Effector CD8-positive, alpha-beta T cell (primary cell): ENCODE data around the gene YDJC.
"Not testable (repeated sequence)": the region's sequence is repeated elsewhere in the genome, so short reads cannot be mapped to it uniquely, and the experiment has no call there.

Experiments used
- DNase-seq: peaks from one replicate; lab custom pipeline; 2025; lab: John Stamatoyannopoulos, UW

The YDJC gene

DNA sequence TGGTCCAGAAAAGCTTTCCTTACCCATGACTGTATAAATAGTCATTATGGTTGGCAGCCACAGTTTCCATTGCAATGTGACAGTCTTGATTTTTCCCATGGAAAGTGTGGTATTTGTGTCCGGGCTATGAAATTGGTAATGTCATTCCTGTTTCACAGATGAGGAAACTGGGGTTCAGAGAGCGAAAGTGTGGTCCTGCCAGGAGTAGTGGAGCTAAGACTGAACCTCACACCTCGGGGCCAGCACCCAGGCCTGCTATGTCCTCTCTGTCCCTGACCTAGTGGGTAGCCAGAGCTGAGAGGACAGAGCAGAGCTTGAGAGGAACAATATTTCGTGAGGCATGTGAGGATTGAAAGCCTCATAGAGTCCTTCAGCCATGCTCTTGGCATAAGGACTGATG is 1.2 kb upstream of the YDJC start:
- DNase-seq: no peak

DNA sequence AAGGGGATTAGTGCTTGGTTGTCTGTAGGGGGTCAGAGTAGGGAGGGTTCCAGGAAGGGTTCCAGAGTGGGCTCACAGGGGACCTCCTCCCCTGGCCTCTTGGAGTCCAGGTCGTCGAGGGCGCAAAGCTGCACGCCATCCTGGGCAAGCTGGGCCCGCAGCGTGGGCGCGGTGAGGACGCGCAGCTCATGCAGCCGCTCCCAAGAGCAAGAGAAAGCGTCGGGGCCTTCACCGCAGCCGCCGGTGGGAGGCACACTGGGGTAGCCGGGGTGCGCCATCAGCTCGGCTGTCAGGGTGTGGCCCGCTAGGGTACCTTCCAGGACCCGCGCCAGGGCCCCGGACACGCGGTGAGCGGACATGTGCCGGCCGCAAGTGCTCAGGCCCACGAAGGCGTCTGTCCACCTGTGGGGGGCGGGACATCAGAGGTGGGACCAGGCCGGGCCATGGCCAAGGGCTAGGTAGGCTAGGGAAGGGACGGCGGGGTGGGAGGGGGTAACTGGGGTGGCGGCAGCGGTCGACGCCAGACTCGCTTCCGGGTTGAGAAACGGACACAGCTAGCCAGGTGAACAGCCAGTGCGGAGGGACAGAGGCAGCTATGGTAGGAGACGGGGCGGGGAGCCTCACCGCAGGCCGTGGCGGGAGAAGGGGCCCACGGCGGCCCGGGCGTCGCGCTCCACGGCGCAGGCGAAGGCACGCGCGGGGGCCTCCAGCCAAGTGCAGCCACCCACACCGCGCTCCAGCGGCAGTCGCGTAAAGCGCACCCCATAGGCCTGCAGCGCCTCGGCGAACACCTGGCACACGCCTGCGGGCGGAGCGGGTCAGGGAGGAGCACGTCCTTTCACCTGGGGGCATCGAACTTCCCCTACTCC is 1.2 kb downstream of the YDJC start:
- DNase-seq: no peak

DNA sequence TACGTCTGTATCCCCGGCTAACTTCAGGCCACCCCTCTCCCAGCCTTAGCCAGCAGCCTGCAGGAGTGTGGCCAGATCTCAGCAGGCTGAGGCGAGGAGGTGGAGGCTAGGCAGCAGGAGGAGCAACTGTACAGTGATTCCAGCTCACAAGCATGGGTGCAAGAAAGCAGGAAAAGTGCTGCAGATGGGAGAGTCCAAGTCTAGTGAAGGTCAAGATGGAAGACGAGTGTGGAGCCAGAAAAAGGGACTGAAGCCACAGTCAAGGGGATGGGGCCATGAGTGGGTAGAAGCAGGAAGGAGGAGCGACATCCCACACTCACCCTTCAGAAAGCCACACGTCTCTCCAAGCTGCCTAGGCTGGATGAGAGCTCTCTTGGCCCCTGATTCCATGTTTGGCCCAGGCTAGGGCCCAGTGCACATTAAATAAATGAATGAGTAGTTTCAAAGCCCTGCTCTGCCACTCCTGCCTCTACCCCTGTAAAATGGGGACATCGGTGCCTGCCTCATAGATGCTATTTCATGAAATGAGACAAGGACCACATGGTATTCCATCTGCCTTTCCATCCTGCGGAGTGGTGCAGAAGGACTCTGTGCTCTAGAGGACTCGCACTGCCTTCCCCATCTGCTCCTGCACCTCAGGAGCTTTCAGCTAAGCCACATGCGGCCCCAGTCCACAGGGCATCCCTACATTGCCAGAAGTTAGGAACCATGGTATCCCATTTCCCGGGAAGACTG is 2.9 kb downstream of the YDJC start:
- DNase-seq: no peak

GRCh38 chr22:21626073-21626734 is 3.6 kb downstream of the YDJC start:
- DNase-seq: no peak

DNA sequence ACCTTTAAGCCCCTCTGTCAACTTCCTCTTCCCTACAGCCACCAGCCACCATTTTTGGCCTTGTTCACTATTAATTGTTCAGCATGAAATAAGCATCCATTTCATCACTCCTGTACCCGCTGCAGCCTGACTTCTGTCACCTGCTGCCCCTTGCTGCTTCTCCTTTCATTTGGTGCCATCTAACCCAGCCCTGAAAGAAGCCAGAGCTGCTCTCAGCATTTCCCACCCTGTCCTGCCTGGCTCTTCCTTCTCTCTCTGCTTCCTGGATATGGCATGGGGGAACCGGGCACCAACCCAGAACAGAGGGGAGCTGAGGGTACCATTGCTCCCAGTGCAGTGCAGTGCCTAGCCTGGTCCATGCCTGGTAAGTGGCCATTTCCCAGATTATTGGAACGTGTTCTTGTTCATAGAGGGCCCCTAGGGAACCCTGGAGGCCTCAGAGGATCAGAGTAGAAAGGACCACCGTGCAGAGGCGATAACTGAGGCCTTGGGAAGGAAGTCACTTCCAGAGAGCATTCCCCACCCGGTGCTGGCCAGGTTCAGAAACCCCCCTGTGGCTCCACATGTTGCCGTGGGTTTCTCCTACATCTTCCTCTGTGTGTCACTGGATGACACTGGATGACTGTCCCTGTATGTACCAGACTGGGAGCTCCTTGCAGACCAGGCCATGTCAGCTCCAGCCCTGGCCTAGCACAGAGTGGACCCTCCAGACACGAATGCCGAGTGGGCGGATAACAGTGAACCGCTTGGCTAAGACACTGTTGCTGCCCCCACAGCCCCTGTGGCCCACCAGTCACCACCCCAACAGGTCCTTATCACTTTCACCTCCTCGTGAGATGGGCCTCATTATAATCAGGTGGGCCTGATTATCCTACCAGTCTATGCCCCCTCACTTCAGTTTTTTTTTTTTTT is 4.7 kb downstream of the YDJC start:
- DNase-seq: no peak

DNA sequence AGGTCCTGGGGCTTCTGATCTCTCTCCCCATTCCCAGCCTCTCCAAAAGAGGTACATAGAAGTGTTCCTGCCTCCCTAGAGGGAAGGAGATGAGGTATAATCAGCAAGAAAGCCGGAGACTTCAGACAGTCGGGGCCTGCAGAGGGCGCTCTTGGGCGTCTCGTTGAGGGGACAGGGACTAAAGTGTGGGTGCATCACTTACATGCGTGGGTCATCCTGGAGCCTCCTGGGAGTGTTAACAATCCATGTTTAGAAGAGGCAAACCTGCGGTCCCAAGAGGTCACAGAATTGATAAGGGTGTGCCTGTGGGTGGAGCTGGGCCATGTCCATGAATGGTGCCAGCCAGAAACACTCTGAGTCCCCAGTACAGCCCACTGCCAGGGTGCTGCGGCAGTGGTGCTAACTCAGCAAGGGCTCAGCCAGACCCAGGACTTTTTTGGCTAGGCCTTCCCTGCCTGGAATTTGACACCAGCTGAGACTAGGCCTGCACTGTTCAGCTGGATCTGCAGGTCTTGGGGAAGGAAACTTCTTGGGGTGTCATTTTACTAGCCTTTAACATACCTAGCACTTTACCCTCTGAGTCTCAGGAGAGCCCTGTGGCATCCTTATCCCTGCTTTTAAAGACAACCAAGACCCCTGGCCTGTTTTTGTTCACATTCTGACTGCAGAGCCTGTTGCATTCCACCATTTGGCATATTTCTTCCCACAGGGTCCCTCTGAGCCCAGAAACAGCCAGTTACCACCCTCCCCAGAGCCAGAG is 5.5 kb downstream of the YDJC start:
- DNase-seq: peak; percentile 20

- no peak for DNase-seq
Measured at GRCh38 chr22:21623648-21623970, 6.2 kb downstream of the YDJC start.

- no peak for DNase-seq
Measured at GRCh38 chr22:21622919-21623647, 6.7 kb downstream of the YDJC start.

GRCh38 chr22:21622011-21622918 is 7.6 kb downstream of the YDJC start:
- DNase-seq: no peak

- DNase-seq: no peak
Measured at GRCh38 chr22:21621025-21621424, 8.8 kb downstream of the YDJC start.

DNA sequence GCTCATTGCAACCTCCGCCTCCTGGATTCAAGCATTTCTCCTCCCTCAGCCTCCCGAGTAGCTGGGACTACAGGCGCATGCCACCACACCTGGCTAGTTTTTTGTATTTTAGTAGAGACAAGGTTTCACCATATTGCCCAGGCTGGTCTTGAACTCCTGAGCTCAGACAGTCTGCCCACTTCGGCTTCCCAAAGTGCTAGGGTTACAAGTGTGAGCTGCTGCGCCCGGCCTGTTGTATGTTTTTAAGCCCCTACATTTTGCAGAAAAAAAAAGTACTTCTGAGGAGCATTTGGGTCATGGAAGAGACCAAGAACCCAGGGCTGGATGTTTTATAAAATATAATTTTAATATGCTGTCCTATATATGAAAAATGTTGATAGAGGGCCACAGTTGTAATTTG is 12.5 kb downstream of the YDJC start:
- not testable (repeated sequence) for DNase-seq

DNA sequence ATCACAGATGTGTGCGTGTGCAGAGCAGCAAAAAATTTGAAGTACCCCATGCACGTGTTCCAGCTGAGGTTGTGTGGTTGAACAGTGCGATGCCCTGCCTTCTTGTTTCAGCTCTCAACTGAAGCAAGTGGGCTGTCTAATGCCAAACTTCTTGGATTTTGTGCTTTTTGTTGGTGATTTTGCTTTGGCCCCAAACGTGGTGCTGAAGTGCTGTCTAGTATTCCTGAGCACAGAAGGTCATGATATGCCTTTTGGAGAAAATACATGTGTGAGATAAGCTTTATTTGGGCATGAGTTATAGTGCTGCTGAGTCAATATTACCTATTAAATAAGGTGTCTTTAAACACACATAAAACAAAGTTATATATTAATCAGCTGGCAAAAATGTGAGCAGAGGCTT is 14.1 kb downstream of the YDJC start:
- no peak for DNase-seq

DNA sequence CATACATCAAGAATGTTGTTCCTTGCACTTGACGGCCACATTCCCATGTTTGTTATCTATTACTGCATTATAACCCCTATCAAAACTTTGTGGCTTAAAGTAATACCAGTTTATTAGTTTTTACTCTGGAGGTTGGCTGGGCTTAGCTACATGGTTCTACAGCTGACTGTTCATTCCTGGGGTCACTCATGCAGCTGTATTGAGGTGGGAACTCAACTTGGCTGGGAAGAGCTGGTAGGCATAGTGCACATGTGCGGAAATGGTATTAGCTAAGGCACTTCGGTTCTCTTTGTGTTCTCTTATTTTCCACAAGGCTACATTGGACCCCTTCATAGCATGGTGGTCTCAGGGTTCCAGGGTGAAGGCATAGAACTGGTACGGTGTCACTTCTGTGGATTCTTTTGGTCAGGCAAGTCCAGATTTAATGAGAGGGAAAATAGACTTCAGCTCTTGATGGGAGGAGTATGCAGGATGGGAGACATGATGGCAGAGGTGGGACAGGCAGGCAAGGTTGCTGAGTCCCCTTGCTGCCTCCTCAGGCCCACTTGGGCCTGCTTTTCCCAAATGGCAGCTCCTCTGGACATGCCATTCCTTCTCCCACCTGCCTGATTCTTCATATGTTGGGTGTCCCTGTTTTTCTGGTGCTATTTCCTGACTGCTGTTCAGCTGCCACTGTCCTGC is 16.1 kb downstream of the YDJC start:
- DNase-seq: no peak

- no peak for DNase-seq
Measured at GRCh38 chr22:21612858-21613257, 17.0 kb downstream of the YDJC start.

DNA sequence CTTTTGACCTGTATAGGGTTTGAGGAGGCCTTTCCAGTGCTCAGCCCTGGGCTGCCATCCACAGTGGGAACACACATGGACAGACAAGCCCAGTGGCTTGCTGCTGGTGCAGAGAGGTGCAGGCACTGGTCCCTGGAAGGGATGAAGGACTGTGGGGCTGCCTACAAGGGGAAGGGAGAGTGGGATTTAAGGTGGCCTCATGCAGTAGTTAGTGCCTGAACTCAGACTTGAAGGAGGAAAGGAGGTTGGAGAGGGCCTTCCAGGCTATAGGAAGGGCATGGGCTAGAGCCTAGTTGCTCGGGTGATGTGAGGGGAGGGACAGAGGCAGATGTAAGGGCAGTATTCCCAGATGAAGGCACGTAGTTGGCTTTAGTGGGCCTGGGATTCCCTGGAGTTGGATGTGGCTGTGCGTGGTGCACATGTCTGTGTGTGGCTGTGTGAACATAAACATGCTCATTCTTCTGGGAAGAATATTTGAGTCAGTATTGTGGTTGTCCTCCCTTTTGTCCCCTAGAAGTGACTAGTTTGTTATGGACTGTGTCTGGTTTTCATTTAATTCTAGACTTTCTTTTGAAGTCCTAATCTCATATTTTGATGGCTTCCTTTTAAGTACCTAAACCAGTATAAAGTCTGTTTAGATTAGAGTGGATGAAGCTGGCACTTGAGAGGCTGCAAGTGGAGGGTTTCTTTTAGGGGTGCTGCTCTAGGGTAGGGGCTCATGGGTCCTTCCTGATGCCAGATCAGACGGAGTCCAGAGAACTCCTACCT is 18.4 kb downstream of the YDJC start:
- no peak for DNase-seq

DNA sequence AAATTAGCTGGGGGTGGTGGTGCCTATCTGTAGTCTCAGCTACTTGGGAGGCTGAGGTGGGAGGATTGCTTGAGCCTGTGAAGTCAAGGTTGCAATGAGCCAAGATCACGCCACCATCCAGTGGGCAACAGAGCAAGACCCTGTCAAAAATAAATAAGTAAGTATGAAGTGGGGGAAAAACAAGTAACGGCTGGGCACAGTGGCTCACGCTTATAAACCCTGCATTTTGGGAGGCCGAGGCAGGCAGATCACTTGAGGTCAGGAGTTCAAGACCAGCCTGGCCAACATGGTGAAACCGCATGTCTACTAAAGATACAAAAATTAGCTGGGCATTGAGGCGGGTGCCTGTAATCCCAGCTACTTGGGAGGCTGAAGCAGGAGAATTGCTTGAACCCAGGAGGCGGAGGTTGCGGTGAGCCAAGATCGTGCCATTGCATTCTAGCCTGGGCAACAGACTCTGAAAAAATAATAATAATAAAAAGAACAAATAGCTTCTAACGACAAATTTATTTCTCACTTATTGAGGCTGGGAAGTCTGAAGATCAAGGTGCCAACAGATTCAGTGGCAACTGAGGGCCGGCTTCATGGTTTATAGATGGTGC is 20.2 kb downstream of the YDJC start:
- DNase-seq: not testable (repeated sequence)

DNA sequence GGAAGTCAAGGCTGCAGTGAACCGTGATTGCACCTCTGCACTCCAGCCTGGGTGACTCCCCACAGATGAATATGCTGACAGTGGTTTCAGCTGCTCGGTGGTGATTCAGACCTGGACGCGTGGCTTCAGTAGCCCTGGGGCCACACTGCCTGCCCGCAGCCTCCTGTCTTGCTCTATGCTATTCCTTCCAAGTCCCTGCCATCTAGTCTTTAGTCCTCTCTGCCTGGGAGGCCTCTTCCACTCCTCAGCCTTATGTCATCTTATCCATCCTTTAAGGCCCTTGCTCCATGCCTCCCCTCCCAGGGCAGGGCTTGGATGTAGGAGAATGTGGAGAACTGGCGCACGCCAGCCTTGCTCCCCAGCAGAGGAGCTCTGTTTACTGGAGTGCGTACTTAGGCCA is 23.0 kb downstream of the YDJC start:
- DNase-seq: no peak
